ENCODE results near the gene BRPF3.
A peak's percentile ranks its signal among the peaks of the same experiment; 100 is the strongest.

Gene BRPF3

DNA sequence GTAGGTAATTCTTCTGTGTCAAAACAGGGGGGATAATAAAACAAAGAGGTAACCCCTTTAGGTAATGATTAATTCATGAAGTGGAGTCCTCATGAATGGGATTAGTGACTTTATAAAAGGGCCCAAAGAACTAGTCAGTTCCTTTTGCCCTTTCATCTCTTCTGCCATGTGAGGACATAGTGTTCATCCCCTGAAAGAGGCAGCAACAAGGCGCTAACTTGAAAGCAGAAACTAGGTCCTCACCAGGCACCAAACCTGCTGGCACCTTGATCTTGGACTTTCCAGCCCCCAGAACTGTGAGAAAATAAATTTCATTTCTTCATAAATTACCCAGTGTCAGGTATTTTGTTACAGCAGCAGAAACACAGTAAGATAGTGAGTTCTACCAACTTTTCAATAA is 16.4 kb upstream of the BRPF3 start:
- no peak for DNase-seq (ENCODE audit: low read depth)
- TF ChIP-seq, protein P1, sequence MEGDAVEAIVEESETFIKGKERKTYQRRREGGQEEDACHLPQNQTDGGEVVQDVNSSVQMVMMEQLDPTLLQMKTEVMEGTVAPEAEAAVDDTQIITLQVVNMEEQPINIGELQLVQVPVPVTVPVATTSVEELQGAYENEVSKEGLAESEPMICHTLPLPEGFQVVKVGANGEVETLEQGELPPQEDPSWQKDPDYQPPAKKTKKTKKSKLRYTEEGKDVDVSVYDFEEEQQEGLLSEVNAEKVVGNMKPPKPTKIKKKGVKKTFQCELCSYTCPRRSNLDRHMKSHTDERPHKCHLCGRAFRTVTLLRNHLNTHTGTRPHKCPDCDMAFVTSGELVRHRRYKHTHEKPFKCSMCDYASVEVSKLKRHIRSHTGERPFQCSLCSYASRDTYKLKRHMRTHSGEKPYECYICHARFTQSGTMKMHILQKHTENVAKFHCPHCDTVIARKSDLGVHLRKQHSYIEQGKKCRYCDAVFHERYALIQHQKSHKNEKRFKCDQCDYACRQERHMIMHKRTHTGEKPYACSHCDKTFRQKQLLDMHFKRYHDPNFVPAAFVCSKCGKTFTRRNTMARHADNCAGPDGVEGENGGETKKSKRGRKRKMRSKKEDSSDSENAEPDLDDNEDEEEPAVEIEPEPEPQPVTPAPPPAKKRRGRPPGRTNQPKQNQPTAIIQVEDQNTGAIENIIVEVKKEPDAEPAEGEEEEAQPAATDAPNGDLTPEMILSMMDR (IDR thresholded peaks at IDR 0.05; ENCODE audit: control insufficient read depth, insufficient read depth, low read depth, low read length, missing control alignments) = no peak
- H3K4me3 ChIP-seq (ENCODE audit: control insufficient read depth, low read depth, low read length) = no peak overlapping the region

DNA sequence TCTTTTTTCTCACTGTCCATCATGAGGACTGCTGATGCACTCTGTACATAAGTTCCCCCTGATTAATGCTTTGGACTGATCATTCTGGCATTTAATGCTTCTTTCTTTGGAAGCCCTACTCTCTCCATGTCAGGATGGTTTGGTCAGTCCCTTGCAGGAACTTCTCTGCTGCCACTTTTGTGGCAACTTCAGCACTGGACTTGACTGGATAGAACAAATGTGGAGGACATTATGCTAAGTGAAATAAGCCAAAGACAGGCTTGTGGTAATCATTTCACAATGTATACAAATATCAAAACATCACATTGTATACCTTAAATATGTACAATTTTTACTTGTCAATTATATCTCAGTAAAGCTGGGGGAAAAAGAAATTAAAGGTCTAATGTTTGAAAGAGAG is 12.2 kb upstream of the BRPF3 start:
- no peak overlapping the region for H3K4me3 ChIP-seq (ENCODE audit: control insufficient read depth, low read depth, low read length)
- TF ChIP-seq, protein P1 (IDR thresholded peaks at IDR 0.05; ENCODE audit: control insufficient read depth, insufficient read depth, low read depth, low read length, missing control alignments) = no peak

DNA sequence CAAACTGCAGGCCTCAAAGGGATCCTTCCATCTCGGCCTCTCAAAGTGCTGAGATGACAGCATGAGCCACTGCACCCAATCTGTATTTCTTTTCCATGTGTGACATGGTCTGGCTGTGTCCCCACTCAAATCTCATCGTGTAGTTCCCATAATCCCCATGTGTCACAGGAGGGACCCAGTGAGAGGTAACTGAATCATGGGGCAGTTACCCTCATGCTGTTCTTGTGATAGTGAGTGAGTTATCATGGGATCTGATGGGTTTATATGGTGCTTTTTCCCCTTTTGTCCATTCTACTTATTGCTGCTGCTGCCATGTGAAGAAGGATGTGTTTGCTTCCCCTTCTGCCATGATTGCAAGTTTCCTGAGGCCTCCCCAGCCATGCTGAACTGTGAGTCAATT is 10.3 kb upstream of the BRPF3 start:
- no peak overlapping the region for H3K4me3 ChIP-seq (ENCODE audit: control insufficient read depth, low read depth, low read length)
- TF ChIP-seq, protein P1 (IDR thresholded peaks at IDR 0.05; ENCODE audit: control insufficient read depth, insufficient read depth, low read depth, low read length, missing control alignments) = no peak
- no peak for DNase-seq (ENCODE audit: low read depth)

More for the DNA sequence above, 12.2 kb upstream of the BRPF3 start:
- DNase-seq (ENCODE audit: low read depth) = no peak

DNA sequence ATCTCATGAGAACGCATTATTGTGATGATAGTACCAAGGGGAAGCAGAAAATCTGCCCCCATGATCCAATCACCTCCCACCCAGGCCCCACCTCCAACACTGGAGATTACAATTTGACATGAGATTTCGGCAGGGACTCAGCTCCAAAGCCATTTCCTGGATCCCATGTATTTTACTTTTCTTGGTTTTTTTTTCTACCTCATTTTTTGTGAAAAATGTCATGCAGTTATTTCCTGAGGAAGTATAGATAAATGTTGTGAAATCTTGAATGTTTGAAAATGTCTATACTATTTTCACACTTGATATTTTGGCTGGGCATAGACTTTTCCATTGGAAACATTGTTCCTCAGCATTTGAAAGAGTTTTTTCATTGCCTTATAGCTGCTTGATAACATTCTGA is 9.1 kb upstream of the BRPF3 start:
- TF ChIP-seq, protein P1 (IDR thresholded peaks at IDR 0.05; ENCODE audit: control insufficient read depth, insufficient read depth, low read depth, low read length, missing control alignments) = no peak
- no peak overlapping the region for H3K4me3 ChIP-seq (ENCODE audit: control insufficient read depth, low read depth, low read length)
- DNase-seq (ENCODE audit: low read depth) = no peak

DNA sequence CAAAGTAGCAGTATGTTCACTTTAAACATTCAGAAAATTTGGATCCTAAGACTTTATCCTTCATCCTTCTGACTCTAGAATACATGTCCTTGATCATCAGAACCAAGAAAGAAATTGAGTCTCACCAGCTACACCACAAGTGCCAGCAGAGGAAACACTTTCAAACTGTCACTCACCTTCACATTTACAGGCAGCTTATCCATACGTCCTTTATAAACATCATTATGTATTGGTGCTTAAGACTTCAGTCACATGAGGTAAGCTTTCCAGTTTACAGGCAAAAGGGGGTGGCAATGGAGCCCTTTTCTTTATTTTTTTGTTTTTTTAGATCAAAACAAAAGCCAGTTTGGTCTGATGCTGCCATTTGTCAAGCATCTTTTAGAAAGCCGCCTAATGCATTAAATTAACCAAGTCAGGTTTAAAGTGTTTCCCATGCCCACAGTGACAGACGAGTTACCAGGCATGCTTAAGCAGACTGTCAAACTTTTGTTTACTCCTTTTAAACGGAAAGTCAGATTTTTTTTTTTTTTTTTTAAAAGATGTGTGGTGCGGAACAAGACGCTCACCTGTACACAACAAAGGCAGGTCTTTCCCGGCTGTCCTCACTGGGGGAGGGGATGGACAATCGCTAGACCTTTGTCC is 952 bp upstream of the BRPF3 start:
- TF ChIP-seq, protein P1 (IDR thresholded peaks at IDR 0.05; ENCODE audit: control insufficient read depth, insufficient read depth, low read depth, low read length, missing control alignments) = no peak
- DNase-seq (ENCODE audit: low read depth) = no peak
- peak overlapping the region; percentile 85 for H3K4me3 ChIP-seq (ENCODE audit: control insufficient read depth, low read depth, low read length)

DNA sequence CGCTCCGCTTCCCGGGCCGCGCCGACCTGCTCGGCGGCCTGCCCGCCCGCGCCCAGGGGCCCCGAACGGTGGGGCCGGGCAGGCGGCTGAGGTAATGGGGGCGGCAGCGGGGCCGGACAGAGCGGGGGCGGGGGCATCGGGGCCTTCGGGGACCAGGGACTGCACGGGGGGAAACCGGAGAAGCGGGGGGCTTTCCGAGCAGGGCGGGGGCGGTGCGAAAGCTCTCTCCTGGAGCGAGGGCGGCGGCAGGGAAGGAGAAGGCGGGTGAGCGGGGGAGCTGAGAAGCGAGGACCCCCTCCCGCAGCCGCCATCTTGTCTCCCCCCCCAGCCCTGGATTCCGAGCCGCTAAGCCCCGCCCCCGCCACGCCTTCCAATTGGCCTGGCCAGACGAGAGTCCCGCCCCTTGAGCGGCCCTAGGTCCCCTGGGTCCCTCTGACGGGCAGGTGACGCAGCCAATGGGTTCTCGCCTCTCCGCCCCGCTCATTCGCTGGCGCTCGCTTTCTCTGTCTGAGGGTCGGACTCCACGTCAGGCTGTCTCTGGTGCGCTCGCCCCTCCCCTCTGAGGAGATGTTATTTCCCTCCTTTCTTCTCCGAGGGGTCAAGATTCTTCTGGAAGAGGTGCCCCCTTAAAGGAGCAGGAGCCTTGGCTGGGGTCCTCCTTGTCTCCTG is 470 bp downstream of the BRPF3 start:
- TF ChIP-seq, protein P1 (IDR thresholded peaks at IDR 0.05; ENCODE audit: control insufficient read depth, insufficient read depth, low read depth, low read length, missing control alignments) = no peak
- peak overlapping the region; percentile 85 for H3K4me3 ChIP-seq (ENCODE audit: control insufficient read depth, low read depth, low read length)

More for the DNA sequence above, 470 bp downstream of the BRPF3 start:
- DNase-seq (ENCODE audit: low read depth) = peak; percentile 83
